HG03135 (cell line): Measurements from ENCODE around the gene FUT8.
"Not testable (repeated sequence)": the region's sequence is repeated elsewhere in the genome, so short reads cannot be mapped to it uniquely, and the experiment has no call there.

Source experiments
- ATAC-seq: cut with Tn5 transposase; IDR thresholded peaks from one replicate; pipeline ENCODE4 v1.9.1; 2021; ENCODE audit warnings: mild to moderate bottlenecking, moderate library complexity; ENCODE audit not compliant: unreplicated experiment

The FUT8 gene

DNA sequence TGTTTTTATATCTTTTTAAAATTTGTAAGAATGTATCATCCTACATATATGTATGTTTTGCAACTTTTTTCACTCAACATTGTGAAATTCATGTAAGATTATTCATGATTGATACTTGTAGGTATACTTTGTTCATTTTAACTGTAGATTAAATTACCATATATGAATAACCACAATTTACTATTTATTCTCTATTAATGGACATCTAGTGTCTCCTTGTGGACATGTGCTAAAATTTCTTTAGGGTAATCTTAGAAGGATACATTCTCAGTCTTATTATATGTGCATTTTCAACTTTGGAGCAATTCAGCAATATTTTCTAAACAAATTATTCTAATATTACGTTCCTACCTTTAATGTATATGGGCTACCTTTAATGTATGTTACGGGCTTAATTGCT, 192.4 kb downstream of the FUT8 start:
- no peak for ATAC-seq

GRCh38 chr14:65606460-65606859, 193.9 kb downstream of the FUT8 start:
- ATAC-seq: no peak

- ATAC-seq: no peak
Observed at GRCh38 chr14:65613131-65613650, 200.7 kb downstream of the FUT8 start.

DNA sequence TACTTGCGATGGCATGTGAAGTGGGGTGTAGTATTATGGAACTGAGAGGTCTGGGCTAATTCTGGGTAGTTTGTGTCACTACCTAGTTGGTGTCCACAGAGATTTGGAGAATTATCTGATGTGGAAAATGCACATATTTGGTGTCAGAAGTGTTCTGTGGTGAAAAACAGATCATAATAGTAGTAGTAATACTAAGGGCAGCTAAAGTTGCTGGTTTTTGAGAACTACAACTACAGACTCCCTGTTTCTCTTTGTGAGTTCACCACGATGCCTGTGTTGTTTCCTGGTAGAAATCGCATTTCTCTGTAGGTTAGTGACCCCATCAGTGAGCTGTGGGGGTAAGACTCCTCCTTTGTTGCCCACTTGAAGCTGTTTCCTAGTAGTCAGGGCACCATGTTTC, 206.5 kb downstream of the FUT8 start:
- ATAC-seq: no peak

DNA sequence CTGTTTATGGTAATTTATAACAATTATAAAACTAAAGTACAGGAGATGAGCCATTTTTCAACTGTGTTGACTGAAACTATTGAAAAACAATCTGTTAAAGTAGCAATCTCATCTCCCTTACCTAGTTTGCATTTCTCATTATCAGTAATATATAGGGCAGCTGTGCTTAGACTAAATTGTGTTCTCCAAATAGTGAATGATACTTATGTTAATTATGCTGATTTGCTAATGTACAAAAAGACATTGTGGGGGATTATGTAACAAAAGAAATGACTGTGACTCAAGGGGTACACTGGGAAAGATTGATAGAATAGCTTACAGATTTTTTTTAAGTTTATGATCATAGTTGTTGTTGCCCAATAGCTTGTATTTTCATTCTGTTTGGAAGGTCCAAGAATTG, 207.7 kb downstream of the FUT8 start:
- no peak for ATAC-seq

GRCh38 chr14:65622703-65623102, 210.2 kb downstream of the FUT8 start:
- no peak for ATAC-seq

DNA sequence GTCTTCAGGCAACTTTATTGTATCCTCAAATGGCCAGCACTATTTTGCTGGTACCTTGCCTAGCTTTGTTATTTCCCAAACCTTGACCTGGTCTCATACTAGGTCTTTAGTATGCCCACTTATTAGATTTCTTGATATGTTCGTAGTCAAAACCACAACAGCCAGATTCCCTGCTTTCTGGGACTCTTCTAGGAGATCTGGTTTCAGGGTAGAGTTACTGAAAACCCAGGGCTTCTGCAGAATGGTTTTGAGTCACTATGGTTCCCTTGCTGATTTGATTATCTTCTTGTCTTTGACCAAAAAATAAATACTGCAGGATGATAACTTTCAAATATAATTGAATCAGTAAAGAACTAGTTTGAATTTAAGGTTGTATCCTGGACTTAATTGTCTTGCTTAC, 211.2 kb downstream of the FUT8 start:
- no peak for ATAC-seq

- ATAC-seq: no peak
Observed at GRCh38 chr14:65627315-65627714, 214.8 kb downstream of the FUT8 start.

DNA sequence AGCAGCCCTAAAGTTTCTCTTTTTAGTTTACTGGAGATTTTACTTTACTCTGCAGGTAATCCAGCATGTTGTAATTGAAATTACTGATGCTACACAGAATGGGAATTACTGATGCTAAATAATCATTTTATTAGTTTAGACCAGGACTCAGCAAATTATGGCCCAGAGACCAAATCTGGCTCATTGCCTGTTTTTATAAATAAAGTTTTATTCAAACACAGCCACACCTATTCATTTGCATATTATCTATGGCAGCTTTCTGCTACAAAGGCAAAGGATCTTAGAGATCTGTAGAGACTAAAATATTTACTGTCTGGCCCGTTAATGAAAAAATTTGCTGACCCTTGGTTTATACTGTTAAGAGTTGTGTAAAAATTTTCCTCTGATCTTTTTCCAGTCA, 216.1 kb downstream of the FUT8 start:
- ATAC-seq: no peak

- ATAC-seq: no peak
Observed at GRCh38 chr14:65631040-65631439, 218.5 kb downstream of the FUT8 start.

- no peak for ATAC-seq
Observed at GRCh38 chr14:65632487-65632886, 220.0 kb downstream of the FUT8 start.

- ATAC-seq: not testable (repeated sequence)
Observed at GRCh38 chr14:65633666-65634065, 221.1 kb downstream of the FUT8 start.

GRCh38 chr14:65637780-65638179, 225.2 kb downstream of the FUT8 start:
- ATAC-seq: no peak

DNA sequence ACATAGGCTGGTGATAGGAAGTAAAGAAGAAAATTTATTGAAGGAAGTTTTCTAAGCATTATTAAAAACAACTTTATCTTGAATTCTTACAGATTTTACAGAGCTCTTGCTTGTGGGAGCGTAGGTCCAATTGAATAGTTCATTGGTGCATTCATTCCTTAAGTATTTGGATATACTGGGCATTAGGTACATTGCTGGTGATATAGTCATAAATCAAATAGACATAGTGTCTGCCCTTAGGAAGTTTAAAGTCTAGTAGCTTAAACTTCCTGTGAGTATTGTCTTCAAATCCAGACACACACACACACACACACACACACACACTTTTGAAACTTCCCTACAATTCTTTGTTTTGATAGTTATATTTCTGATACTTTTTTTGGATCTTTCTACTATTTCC, 226.7 kb downstream of the FUT8 start:
- ATAC-seq: no peak

- no peak for ATAC-seq
Observed at GRCh38 chr14:65650826-65651225, 238.3 kb downstream of the FUT8 start.

DNA sequence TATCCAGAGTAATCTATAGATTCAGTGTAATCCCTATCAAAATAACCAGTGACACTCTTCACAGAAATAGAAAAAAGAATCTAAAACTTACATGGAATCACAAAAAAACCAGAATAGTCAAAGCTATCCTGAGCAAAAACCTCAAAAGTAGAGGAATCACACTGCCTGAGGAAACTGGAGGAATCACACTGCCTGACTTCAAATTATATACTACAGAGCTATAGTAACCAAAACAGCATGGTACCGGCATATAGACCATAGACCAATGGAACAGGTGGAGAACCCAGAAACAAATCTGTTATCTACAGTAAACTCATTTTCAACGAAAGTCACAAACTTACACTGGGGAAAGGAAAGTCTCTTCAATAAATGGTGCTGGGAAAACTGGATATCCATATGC, 244.0 kb downstream of the FUT8 start:
- no peak for ATAC-seq

DNA sequence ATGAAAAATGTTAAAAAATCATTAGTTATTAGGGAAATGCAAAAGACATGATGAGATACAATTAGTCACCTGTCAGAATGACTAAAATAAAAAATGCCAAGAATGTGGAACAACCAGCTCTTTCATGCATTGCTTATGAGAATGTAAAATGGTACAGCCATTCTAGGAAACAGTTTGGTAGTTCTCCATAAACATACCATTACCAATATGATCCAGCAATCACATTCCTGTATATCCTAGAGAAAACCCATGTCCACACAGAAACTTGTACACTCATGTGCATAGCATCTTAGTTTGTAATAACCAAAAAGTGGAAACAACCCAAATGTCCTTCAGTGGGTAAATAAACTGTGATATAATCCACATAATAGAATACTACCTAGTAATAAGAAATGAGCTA, 245.7 kb downstream of the FUT8 start:
- no peak for ATAC-seq

- no peak for ATAC-seq
Observed at GRCh38 chr14:65661865-65662264, 249.3 kb downstream of the FUT8 start.

DNA sequence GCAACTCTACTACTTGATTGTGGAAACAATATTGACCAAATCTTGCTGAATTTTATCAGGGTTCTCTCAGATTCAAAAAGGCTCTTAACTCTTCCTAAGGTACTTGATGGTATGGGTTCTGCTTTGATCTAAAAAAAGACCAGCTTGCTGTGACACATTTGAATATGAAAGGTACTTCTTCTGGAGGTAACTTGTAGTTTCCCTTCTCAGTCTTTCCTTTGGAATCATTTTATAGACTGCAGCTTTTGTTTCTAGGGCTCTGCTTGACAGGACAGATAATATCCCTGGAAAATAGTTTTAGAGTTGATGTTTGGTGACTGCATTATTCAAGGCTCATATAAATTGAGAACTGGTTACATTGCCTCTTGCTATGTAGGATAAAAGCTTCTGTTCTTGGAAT, 251.9 kb downstream of the FUT8 start:
- no peak for ATAC-seq

DNA sequence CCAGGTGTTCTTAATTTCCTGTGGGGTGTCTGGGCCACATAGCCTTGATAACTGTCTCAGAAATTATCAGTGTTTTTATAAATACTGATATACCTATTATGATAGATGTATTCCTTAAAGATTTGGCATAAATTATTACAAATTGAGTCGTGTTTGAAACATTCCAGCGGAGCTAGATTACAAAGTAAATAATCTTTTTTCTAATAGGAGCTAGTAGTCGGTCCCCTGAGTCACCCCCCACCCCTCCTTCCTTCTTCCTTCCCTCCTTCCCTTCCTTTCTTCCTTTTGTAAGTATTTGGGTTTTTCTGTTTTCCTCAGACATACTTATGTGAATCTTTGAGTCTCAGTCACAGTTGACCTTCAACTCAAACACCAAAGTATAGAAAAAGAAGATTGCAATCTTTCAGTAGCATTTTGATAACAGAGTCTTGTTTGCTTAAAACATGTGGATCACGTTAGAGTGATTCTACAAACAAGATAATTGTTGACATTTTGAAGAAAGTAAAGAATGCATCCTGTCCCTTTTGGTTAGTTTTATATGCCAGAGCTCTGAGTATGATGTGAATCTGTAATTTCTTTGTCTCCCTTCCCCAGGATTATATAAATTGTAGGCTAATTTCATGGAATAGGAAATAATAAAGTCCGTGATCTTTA, 264.0 kb downstream of the FUT8 start:
- ATAC-seq: no peak

- no peak for ATAC-seq
Observed at GRCh38 chr14:65685572-65685971, 273.0 kb downstream of the FUT8 start.

GRCh38 chr14:65686761-65687160, 274.2 kb downstream of the FUT8 start:
- no peak for ATAC-seq

GRCh38 chr14:65689070-65689469, 276.5 kb downstream of the FUT8 start:
- ATAC-seq: no peak
